ENCODE results near the gene TMEM59.

- no peak for TF ChIP-seq CTCF (IDR thresholded peaks at IDR 0.05 in 8 of 11, conservative IDR thresholded peaks at IDR 0.05 in 3 of 11)
- no peak for TF ChIP-seq POLR2A (IDR thresholded peaks at IDR 0.05)
Measured at GRCh38 chr1:54002544-54003248, 50.3 kb downstream of the TMEM59 start.

All from spleen (tissue), 7 donors.